ENCODE measurements around the gene LPCAT1.

Gene LPCAT1

GRCh38 chr5:1520791-1521453 lies 2.8 kb downstream of the LPCAT1 start:
- DNase-seq, result no peak

- no peak for DNase-seq
Observed at GRCh38 chr5:1519631-1520210, 4.0 kb downstream of the LPCAT1 start.

- peak; percentile 37 for DNase-seq
Observed at GRCh38 chr5:1517838-1518237, 5.9 kb downstream of the LPCAT1 start.

- peak; percentile 56 for DNase-seq
Observed at GRCh38 chr5:1516615-1517601, 6.9 kb downstream of the LPCAT1 start.

- peak; percentile 53 for DNase-seq
Observed at GRCh38 chr5:1515921-1516571, 7.7 kb downstream of the LPCAT1 start.

- peak; percentile 46 for DNase-seq
Observed at GRCh38 chr5:1515311-1515920, 8.3 kb downstream of the LPCAT1 start.

- peak; percentile 37 for DNase-seq
Observed at GRCh38 chr5:1514819-1515310, 8.9 kb downstream of the LPCAT1 start.

GRCh38 chr5:1514027-1514818 lies 9.5 kb downstream of the LPCAT1 start:
- DNase-seq, result peak; percentile 53

GRCh38 chr5:1513326-1514026 lies 10.3 kb downstream of the LPCAT1 start:
- DNase-seq, result peak; percentile 28

GRCh38 chr5:1512541-1513291 lies 11.0 kb downstream of the LPCAT1 start:
- DNase-seq, result peak; percentile 55

GRCh38 chr5:1511651-1512540 lies 11.9 kb downstream of the LPCAT1 start:
- peak; percentile 59 for DNase-seq

GRCh38 chr5:1511048-1511447 lies 12.7 kb downstream of the LPCAT1 start:
- DNase-seq, result peak; percentile 53

GRCh38 chr5:1510631-1511030 lies 13.1 kb downstream of the LPCAT1 start:
- DNase-seq, result peak; percentile 49

- peak; percentile 41 for DNase-seq
Observed at GRCh38 chr5:1510151-1510561, 13.6 kb downstream of the LPCAT1 start.

- DNase-seq, result peak; percentile 46
Observed at GRCh38 chr5:1509346-1510085, 14.2 kb downstream of the LPCAT1 start.

- DNase-seq, result peak; percentile 59
Observed at GRCh38 chr5:1508659-1509290, 15.0 kb downstream of the LPCAT1 start.

GRCh38 chr5:1507961-1508658 lies 15.7 kb downstream of the LPCAT1 start:
- peak; percentile 58 for DNase-seq

Data from activated effector memory CD4-positive, alpha-beta T cell treated with anti-CD3 and anti-CD28 coated beads, Interleukin-2, amount 50 U/mL, for 16 hours (primary cell).